NCI-H526 treated with DMSO at 0.1 percent for 48 hours (cell line): ENCODE results near the gene MEF2C.
A peak's percentile ranks its signal among the peaks of the same experiment; 100 is the strongest.

Experiments
- DNase-seq: peaks from one replicate; lab custom pipeline; 2025; lab: John Stamatoyannopoulos, UW

The MEF2C gene

GRCh38 chr5:88718736-88719135 lies 164.2 kb downstream of the MEF2C start:
- no peak for DNase-seq

DNA sequence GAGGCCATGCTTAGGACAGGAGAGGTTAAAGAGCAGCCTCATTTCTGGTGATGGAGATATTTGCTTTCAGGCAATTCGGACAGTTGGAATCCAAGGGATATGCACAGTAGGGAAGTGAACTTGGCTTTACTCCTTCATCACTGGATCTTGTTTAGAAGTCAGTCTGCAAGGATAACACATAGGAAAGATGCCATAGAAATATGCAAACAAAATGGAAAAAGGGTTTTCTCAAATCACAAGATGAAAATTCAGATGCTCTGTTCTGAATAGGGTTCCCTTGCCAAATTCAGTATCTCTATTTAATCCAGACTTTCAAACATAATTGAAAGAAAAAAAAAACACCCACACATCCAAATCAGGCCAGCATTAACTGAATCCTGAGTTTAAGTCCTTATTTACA lies 166.9 kb downstream of the MEF2C start:
- DNase-seq = no peak

DNA sequence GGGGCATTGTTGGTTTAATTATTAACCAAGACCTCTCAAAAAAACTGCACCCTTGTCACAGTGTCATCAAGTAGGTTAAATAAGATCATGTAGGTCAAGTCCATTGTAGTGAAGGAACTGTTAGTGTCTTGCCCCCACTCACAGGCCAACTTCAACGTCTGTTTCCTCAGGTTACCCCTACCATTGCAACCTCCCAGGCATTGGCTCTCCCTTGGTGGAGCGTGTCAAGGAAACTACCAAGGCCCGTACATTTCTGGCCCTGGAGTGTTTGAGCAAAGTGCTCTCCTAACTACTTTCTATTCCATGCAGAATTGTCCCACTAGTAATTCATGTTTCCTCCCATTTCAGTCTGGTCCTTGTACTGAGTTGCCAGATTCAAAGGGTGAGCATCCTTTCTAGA lies 167.5 kb downstream of the MEF2C start:
- DNase-seq = no peak

- DNase-seq = no peak
Measured at GRCh38 chr5:88713818-88714217, 169.2 kb downstream of the MEF2C start.

- no peak for DNase-seq
Measured at GRCh38 chr5:88708682-88709398, 174.1 kb downstream of the MEF2C start.

DNA sequence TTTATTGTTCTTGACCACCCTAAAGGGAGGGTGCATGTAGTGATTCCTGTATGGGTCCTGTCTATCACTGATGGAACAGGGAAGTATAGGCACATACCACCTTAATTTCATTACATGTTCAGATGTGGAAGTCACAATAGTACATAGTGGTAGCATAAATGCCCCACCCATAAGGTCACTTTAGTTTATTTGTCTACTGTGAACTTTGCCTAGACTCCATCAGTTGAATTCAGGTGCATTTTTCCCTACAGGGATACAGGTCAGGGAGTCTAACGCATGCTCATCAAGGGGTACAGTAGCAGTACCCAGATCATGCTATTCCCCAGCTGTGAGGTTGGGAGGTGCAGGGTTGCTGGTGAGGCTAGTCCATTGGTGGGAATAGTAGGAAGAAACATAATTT lies 175.0 kb downstream of the MEF2C start:
- DNase-seq = no peak

GRCh38 chr5:88707216-88707965 lies 175.6 kb downstream of the MEF2C start:
- DNase-seq = no peak

DNA sequence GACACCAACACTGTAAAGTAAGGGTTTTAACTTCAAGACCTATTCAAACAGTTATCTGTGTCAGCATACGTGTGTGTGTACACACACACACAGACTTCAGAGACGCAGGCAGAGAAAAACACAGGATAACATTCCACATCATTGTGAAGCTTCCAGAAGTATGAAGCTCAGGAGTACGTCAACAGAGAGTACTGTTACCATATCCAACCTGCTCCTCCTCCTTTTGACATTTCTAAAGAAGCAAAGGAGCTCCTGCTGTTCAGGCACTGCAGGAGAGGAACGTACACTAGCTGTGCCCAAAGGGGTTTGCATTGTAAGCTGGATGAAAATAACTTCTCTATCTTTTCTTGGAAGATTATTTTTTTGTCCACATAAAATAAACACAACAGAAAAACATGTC lies 180.7 kb downstream of the MEF2C start:
- no peak for DNase-seq

DNA sequence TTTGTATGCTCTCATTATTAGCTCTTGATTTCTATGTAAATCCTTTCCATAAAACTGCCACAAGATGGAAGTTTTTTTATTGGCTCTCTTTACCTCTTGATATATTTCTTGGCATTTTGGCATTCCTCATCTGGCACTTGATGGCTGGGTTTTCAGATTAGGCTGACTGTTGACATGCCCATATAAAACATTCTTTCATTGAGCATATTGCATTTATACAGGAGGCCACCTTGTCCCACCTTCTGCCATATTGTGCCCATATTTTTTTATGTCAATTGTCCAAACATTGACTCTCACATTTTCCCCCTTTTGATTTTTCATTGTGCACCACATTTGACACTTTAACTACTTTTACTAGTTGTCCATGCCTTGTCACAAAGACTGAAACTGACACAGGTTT lies 182.9 kb downstream of the MEF2C start:
- no peak for DNase-seq

DNA sequence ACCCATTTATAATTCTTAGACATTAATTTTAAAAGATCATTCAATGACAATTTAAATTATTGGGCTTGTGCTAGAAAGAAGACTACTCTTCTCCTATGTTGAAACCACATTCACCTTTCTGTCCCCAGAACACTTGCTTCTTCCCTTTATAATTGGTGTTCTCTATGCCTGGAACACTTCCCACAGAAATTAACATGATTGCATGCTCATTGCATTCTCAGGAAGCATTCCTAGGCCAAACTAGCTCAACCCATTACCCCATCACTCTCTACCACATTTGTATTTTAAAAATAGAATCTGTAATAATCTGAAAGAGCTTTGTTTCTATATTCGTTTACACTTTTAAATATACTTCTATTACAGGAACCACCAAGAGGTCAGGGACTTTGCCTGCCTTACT lies 184.7 kb downstream of the MEF2C start:
- DNase-seq = no peak

DNA sequence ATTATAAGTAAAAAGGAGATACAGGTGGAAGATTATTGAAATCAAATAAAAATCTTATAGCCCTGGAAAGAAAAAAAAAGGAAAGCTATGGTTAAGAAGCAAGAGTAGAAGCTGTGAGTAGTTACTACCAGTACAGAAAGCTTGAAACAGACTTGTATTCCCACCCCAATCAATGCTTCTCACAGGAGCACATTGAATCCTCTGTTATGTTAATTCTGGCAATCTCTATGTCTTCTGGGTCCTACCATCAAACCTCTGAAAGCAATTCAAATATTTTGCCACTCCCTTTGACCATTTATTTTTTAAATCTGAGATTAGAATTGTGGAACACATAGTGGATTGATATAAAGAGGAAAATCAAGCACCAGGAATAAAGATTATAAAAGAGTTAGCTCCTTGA lies 186.5 kb downstream of the MEF2C start:
- no peak for DNase-seq

- DNase-seq = no peak
Measured at GRCh38 chr5:88695931-88696330, 187.1 kb downstream of the MEF2C start.

DNA sequence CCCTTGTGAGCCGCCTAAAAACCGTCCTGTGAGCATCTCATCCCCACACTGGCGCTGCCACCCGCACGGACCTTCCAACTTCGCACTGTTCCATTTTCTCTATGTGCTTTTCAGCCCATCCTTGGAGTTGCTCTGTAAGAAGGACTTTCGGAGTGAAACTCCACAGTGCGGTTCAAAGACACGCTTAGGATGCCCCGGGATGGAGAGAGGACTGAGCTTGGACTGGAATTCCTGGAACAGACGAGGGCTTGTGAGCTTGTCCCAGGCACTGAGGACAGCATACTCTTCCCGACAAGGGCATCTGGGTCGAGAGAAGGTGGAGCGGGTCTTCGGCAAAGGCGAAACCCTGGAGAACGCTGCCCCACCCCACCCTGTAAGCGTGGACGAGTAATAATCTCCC lies 187.8 kb downstream of the MEF2C start:
- DNase-seq = no peak

- DNase-seq = no peak
Measured at GRCh38 chr5:88694023-88694679, 188.8 kb downstream of the MEF2C start.

- no peak for DNase-seq
Measured at GRCh38 chr5:88693071-88693932, 189.7 kb downstream of the MEF2C start.

DNA sequence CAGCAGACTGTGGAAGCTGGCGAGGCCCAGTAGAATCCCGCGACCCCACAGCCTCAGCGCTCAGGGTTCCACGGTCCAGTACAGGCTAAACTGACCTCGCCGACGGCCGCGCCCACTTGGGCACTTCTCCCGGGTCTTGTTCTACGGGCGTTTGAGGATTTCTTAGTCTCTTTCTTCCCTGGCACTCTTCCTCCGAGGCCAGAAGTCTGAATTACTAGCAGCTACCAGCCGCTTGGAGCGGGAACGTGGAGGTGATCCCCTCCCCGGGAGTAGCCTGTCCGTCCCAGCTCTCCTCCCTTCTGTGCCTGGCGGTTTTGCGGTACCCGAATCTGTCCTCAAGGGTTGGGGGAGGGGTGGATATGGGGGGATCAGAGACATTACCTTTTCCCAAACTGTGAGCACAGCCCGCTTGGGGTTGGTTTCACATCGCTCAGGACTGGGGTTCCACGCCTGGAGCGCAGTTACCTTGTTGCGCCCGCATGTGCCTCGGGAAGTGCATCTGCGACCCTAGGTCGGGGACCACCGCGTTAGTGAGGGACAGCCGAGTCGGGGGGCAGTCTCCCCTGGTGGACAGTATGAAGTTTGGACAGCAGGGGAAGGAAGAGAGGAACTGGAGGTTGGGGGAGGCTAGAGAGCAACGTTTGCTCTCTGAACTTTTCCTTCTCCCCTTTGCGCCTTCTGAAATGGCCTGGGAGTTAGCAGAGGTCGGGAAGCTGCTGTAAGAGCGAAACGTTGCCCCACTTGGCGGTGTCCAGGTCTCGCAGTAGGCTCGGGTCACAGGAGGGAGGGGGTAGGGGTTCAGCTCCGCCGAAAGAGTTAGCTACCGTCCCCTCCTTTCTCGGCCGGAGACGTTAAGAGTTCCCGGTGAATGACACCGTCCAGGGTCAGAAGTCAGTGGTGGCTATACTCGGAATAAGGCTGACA lies 190.8 kb downstream of the MEF2C start:
- DNase-seq = no peak

GRCh38 chr5:88691230-88691582 lies 191.8 kb downstream of the MEF2C start:
- DNase-seq = no peak

- DNase-seq = peak; percentile 39
Measured at GRCh38 chr5:88690409-88691229, 192.4 kb downstream of the MEF2C start.

- no peak for DNase-seq
Measured at GRCh38 chr5:88689668-88690408, 193.1 kb downstream of the MEF2C start.
